Stimulated activated CD4-positive, alpha-beta T cell treated with anti-CD3 and anti-CD28 coated beads, Interleukin-2, amount 100 ng/mL, for 24 hours (primary cell): ENCODE measurements around the gene FES.
A peak's percentile ranks its signal among the peaks of the same experiment; 100 is the strongest.

ENCODE experiments used
- DNase-seq, 2 donors: peaks; one replicate each; pipeline ENCODE4 v3.0.0-alpha.2; 2020

Gene FES

DNA sequence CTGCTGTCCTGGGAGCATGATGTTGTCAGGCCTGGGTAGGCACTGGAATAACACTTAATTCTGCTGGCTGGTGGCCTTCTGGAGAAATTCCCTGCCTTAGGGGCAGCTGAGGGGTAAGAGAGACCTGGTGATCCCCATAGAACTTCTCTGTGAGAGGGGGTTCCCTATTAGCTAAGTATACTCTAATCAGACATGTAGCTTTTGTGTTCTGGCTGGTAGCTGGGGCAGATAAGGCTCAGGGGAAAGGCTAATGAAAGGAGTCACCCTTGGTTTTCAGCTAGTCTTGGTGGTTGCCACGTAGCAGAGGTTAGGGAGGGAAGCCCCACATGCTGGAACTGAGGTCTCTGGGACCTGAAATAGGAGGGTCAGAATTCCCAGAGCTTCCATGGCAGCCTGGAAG lies 49.0 kb downstream of the FES start:
- no peak for DNase-seq

DNA sequence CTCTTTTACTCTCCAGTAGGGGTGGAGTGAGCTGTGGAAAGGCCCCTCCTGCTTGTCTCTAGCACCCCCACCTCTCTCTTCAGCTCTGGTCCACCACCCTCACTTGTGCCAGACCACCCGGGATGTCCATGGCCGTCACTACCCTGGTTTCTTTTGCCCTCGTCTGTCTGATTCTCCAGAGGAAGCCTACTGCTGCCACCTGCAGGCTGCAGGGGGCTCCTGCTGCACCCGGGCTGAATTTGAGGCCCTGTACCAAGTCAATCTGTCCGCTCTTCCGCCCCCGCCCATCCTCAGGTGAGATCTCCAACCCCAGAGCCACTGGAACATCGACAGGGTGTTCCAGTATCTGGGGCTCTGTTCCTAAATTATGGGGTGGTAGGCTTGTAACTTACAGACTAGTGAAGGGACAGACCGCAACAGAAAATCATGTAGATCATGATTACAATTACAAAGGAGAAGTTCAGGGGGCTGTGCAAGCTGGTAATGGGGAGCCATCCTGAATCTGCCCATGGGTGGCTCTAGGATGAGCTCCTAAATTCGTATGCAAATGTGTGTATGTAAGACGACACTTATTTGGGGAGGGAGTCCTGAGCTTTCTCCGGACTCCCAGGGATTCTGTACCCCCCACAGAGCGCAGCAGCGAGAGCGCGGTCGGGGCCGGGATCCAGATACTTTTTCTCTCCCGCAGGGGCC lies 50.1 kb downstream of the FES start:
- DNase-seq, result peak; percentile 88 to 91

DNA sequence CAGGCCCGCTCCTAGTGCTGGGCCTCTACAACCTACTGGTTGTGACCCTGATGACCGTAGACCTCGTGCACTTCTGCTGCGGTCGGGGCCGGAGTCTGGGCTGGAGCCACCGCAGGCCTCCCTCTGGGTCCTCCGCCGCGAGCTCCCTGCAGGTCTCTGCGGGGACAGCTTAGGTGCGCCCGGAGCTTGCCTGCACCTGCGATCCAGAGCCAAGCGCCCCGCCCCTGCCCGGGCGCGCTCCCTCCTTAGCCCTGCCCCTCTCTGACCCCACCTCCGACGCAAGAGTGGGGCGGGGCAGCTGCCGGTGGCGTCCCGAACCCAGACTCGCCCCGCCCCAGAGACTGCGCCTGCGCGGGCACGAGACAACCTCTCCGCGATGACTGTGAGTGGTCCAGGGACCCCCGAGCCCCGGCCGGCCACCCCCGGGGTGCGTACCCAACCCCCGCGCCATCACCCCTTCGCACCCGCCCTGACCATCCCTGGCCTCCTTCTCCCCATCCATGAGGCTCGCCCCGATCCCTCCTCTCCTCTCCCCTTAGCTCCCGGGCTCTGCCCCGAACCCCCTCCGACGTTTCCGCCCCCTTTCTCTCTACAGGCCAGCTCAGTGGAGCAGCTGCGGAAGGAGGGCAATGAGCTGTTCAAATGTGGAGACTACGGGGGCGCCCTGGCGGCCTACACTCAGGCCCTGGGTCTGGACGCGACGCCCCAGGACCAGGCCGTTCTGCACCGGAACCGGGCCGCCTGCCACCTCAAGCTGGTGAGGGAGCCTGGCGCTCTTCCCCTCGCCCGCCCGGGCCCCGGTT lies 50.8 kb downstream of the FES start, which contains the start of gene UNC45A:
UNC45A (plus strand) TSS at position 337 of the 803 bp plus-strand sequence; CDS start at position 377, 40 bp downstream.
- DNase-seq, result peak; percentile 98 to 99

DNA sequence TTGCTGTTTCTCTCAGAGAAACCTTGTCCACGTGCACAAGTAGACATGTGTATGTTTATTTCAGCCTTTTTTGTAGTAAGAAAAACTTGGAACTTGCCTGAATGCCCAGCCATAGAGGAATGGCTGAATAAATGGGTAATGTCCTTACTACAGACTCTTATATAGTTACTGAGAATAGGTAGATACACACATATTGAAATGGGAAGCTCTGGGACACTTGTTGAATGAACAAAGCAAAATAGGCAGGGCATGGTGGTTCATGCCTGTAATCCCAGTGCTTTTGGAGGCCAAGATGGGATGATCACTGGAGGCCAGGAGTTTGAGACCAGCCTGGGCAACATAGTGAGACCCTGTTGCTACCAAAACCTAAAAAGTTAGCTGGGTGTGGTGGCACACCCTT lies 52.5 kb downstream of the FES start:
- DNase-seq, result no peak

DNA sequence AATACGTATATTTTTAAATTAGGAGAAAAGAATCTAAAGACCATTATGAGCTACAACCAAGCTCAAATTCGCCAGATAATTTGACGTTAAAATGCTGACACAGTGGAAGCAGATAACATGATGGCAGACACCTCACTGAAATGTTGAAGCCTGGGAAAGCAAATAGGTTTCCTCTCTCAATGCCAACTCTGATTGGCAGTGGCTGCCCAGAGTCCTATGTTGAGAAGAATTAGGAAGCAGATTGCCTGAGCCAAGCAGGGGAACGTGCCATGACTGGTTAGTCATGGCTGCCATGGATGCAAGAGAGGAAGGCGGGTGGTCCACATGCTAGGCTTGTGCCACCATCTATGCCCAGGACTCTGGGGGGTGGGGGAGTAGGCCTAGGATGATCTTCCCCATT lies 54.0 kb downstream of the FES start:
- DNase-seq, result no peak

DNA sequence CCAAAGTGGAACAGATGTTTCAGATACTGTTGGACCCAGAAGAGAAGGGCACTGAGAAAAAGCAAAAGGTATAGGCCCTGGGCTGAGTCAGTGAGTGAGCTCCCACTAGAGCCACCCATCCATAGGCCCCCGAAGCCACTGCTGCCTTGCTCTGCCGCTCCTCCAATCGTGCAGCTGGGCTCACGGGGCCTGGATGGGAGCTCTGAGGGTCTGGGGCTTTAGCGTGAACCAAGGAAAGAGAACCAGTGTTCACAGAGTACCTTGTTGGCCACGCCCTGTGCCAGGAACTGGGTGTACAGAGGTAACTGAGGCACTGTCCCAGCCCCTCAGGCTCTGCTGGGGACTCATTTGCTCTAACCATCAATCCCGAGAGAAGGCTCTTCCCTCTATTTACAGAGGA lies 55.5 kb downstream of the FES start:
- no peak for DNase-seq

DNA sequence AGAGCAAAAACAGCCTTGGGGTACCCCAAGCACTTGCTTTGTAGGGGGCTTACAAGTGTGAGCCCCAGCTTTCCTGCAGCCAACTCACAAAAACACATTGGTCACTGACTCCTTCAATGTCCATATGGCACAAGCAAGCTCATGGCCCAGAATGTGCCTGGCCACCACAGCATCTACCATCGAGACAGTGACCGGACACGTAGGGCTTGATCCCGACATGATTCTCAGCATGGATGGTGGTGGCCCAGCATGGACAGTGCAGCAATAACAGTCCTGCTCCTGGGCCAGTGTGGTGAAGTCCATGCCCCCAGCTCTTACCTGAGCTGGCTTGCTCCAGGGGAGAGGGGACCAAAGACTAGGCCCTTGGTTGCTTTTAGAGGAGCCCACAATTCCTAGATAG lies 56.7 kb downstream of the FES start:
- DNase-seq, result no peak

DNA sequence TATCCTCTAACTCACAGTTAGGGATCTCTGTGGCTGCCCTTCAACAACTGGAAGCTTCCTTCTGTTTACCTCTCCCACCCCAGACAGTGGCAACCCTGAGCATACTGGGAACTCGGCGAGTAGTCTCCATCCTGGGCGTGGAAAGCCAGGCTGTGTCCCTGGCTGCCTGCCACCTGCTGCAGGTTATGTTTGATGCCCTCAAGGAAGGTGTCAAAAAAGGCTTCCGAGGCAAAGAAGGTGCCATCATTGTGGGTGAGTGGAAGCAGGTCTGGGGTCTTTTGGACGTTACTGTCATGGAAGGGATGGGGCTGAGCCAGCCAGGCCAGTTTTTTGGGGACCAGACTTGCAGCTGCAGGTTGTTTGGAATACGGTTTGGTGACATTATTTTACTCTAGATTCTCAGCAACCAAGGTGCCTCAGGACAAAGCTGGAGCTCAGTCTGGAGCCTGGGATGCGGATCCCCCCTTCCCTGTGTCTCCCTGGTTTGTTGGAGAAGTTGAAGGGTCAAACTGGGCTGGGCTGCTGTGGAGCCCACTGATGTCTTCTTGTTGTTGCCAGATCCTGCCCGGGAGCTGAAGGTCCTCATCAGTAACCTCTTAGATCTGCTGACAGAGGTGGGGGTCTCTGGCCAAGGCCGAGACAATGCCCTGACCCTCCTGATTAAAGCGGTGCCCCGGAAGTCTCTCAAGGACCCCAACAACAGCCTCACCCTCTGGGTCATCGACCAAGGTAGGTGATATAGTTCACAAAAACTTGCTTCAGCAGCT lies 58.2 kb downstream of the FES start:
- DNase-seq, result no peak

DNA sequence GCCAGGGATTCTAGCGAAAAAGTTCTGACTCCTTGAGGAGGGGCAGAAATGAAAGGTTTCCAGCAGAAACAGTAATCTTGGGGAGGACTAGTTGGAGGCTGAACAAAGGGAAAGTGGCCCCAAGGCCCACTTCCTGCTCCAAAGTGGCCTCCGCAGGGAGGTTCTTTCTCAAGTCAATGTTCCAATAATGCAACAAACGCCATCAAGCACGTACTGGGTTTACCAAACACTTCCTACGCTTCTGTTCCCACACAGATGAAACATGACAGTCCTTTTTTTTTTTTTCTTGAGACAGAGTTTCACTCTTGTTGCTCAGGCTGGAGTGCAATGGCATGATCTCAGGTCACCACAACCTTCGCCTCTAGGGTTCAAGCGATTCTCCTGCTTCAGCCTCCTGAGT lies 60.8 kb downstream of the FES start:
- no peak for DNase-seq
